HTR-8/SVneo (cell line): ENCODE measurements around the gene CCT3.

ENCODE experiments used
- DNase-seq: peaks from one replicate; pipeline ENCODE4 v3.0.0; 2011; ENCODE audit warnings: low spot score, mixed read lengths; ENCODE audit not compliant: insufficient read length
- FAIRE-seq: peaks from 2 replicates; lab custom pipeline; 2011; peaks lifted over from hg19 to GRCh38; lab: Jason Lieb, UNC

Gene CCT3

DNA sequence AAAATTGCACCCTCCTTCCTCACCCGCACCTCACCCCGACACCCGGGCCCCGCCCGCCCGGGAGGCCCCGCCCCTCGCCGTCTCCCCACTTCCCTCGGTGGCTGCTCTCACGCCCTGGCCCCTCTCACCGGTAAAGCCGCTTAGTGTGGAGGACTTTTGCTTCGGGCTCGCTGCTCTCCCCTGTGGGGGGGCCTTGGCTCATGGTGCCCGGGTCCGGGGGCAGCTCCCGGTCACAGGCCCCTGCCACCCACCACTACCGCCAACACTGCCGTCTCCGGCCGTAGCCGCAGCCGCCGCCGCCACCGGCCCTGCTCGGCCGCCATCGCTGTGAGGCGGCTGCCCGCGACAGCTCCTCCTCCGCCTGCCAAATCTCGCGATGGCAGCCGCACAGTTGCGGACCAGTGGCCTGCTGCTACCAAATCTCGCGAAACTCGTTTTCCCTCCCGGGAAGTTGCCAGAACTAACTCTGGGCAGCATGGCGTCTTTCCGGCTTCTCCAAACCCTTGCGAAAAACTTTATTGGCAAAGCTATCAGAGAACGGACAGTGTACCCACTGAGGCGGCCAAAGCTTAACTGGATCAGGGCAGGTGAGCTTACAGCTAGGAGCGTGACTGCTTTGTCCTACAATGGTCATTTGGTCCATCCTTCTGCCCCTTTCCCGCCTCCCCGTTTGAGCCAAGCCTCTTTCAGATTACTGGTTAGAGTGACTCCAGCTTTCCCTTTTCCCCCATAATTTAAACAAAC is 55.4 kb downstream of the CCT3 start, which contains the start of gene SMG5:
TSS of gene SMG5 (minus strand) at position 347 of the 744 bp plus-strand sequence. CDS start at position 202, 145 bp downstream.
- FAIRE-seq (peak; percentile 84), DNase-seq (peak; percentile 95)

DNA sequence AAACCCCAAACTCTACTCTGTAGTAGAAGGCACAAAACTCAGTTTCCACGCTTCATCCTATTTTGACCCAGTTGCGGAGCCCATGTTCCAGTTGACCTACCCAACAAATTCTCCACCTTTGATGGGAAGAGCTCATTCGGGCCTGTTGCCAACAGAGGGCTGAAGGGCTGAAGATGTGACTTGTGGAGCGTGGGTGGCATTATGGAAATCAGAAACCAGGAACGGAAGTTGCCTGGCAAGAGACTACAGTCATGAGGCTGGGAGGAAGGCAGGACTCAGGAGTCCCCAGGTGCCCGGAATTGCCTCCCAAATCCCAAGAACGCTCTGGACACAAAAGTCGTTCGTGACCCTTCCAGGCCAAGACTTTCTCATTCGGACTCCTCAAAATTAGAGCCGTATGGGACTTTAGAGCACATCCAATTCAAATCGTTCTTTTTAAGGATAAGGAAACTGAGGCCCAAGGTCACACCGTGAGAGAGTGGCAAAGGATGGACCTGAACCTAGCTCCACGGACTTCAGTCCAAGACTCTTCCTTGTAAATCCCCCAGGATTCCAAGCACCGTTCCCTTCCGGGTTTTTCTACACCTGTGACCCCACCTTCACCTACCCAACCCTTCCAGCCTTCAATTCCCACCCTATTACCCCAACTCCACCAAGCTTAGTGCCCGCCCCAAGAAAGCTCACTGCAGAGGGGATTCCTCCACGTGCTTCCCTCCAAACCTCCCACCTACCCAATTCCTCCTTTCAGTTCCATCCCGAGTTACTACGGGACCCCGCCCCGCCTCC is 56.2 kb downstream of the CCT3 start:
- DNase-seq: no peak
- FAIRE-seq: no peak

DNA sequence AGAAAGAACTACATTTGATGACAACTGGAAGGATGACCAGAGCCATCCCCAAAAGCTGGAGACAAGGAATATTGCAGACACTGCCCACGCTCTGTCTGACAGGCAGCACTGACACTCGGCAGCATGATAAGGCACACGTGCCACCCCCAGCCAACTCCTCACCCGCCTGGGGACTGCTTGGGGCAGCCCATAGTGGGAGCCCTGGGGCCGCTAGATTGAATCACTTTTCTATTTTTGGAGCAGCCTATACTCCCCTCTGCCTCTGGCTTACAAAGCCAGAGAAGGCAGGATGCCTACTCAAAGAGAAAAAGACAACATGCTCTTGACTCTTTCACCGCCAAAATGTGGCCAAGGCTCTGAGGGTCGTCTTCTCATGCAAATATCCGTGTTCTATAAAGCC is 56.8 kb downstream of the CCT3 start:
- FAIRE-seq (no peak), DNase-seq (no peak)

DNA sequence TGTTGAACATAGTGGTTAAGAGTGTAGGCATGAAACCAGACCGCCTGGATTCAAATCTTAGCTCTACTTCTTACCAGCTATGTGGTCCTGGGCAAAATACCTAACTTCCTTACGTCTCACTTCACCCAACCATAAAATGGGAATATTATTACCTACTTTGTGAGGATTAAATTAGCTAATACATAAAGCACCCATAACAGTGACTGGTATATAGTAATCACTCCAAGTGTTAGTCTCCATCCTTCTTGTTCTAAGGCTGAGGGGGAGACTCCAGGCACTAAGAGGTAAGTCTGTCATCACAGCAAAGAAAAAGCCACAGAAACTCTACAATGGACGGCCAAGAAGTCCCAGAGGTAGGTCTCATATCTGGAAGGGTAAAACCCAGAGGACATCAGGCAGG is 58.3 kb downstream of the CCT3 start:
- FAIRE-seq: no peak
- DNase-seq: no peak

DNA sequence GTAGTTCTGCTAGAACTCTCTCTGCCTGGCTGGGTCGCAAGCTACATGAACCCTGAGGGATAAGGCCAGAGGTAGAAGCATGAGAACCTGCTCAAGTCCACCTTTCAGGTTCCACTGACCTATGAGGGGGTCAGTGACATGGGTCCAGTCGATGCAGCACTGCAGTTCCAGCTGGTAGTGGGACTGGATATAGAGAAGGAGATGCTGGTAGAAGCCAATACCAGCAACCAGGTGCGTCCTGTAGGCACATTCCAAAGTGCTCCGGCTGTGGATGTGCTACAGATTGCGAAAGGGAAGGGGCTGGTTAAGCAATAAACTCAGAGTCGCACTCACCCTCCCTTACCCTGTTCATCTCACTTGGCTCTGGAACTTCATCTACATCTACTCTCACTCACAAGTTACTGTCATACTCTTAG is 61.1 kb downstream of the CCT3 start:
- FAIRE-seq (no peak), DNase-seq (no peak)

DNA sequence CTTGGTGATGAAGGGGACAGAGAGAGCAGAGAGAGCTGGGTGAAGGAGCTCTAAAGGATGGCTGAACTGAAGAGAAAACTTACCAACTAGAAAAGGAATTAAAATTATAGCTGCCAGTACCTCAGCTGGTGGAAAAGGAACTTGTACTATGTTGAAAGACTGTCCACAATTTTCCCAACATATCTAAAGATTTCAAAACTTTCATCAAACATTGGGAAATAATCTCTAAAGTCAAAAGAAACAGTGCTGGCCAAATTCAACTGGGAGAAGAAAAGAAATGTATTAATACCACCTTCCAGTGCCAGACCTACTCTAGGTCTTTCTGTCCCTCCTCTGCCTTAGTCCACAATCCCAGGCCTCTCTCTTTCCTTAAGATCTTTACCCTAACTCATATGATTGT is 61.6 kb downstream of the CCT3 start:
- FAIRE-seq: no peak

DNA sequence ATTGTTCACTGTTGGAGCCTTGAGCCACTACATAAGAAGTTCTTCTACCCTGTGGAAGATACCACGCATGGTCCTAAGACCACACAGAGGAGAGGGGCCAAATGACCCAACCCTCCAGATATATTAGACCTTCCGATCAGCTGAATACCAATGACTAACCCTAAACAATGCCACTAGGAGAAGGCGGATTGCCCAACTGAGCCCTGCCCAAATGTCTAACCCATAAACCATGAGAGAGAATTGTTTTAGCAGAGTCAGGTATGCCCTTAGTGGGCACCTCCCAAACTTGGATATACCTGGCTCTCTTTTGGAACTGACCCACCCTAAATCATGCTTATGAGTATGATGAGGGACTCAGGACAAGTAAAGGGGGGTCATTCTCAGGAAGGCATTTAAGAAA is 67.8 kb downstream of the CCT3 start:
- FAIRE-seq (no peak), DNase-seq (no peak)

More for the DNA sequence above, 61.6 kb downstream of the CCT3 start:
- no peak for DNase-seq

DNA sequence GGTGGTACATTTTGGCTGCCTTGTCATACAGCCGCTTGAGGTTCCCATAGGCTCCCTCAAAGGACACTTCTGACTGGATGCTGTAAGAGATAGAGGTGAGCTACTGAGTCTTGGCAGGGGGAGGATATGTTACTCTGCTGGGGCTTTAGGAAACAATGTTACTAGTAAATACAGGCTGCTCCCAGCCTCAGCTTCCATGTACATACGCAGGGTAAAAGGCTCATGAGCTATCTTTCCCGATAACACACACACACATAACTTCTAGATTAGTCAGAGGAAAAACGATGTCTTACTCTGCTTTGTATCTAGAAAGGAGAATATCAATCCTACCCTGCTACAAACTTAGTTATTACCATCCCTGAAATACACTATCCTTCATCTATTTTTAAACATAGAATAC is 69.8 kb downstream of the CCT3 start:
- DNase-seq: no peak

DNA sequence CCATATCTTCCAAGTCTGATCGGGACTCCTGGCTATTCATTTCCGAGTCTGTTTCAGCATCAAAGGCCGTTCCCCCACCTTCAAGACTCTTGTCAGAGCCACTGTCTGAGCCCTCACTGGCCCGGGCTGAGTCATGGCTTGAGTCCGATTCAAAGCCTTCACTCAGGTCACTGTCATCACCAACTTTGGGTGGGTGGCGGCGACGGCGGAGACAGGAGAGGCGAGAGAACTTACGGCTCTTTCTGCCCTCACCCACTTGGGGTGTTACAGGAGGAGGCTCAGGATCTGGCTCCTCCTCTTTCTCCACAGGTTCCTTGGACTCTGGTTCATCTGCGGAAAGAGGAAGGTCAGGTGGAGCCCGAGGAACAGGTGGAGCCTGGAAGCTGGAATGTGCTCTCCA is 72.0 kb downstream of the CCT3 start:
- no peak for DNase-seq
- no peak for FAIRE-seq

More for the DNA sequence above, 69.8 kb downstream of the CCT3 start:
- FAIRE-seq: no peak

DNA sequence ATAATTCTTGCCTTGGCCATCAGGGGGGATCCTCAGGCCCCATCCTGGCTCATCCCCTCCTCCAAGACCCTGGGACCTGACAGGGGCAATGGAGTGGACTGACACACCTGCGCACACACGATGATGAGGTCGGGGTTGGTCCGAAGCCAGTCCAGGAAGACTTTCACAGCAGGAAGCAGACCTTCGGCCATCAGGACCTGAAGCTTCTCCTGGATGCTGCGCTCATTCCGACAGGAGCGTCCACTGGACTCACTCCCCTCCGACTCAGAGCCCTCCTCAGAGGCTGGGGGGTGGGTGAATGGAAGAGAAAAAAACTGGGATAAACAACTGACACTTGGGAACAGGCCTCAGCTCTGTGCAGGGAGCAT is 74.8 kb downstream of the CCT3 start:
- FAIRE-seq (no peak), DNase-seq (no peak)

DNA sequence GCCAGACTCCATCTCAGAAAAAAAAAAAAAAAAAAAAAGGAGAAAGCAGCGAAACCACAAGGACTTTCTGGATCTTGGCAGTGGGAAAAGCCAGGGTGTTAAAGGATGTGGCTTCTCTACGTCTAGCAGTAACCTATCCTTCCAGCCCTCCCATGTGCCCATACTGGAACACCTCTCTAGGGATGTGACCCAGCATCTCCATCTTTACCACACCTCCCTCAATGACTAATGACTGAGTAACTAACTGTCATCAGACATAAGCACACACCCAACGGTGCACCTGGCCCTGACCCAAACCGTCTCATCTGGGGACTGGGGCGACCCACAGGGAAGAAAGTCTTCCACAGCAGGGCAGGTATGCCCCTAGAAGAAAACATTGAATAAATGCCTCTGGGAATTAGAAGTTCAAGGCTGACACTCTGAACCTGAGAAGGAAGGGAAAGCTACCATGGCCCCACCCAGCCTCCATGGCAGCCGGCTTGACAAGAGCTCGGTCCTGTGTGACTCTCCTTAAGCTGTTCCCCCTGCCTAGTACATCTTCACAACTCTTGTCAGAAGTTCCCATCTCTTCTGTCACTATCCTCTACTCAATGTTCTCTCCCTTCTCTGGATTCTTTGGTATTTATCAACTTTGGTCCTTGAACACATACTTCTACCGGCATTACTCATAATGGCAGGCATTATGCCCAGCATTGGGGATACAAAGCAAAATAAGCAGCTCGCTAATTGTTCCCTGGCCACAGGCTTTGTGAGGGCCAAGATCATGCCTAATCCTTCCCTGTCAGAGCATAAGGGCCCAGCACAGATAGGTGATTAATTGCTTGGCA is 75.4 kb downstream of the CCT3 start:
- DNase-seq (no peak), FAIRE-seq (no peak)

DNA sequence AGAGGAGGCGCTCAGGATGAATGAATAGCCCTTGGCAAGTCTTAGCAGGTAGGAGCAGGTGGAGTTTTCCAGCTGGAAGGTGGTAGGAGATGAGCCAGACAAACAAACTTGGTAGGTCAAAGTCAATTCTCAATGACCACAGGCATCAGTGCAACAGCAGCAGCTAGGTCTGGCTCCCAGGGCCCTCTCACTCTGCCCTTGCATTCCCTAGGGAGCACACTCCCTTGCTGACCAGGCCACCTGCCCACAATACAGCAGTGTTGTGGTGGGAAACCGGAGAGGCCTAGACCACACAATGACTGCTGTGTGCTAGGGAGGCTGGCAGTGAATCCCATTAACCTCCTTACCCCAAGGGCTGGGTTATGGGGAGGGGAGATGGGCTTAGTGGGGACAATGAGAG is 77.2 kb downstream of the CCT3 start:
- DNase-seq (no peak), FAIRE-seq (no peak)

DNA sequence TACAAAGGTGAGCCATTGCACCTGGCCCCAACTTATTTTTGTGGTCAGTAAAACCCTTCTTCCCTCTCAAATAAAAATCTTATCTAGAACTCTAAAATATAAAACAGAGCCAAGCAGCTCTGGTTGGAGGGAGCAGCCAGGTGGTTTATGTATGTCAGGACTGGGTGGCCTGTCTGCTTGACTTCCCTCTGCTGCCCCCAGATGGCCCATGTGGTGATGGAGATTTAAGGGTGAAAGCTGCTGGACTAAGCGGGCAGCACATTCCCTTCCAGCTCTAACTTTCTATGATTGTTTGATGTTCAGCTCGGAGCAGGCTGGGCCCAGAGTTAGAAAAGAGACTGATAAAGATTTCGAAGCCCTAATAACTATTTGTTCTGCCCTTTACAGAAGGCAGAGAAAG is 78.3 kb downstream of the CCT3 start:
- FAIRE-seq: no peak

More for the DNA sequence above, 78.3 kb downstream of the CCT3 start:
- DNase-seq: no peak
